ENCODE data around the gene THOP1.
"Not testable (repeated sequence)": the region's sequence is repeated elsewhere in the genome, so short reads cannot be mapped to it uniquely, and the experiment has no call there.

Gene THOP1

DNA sequence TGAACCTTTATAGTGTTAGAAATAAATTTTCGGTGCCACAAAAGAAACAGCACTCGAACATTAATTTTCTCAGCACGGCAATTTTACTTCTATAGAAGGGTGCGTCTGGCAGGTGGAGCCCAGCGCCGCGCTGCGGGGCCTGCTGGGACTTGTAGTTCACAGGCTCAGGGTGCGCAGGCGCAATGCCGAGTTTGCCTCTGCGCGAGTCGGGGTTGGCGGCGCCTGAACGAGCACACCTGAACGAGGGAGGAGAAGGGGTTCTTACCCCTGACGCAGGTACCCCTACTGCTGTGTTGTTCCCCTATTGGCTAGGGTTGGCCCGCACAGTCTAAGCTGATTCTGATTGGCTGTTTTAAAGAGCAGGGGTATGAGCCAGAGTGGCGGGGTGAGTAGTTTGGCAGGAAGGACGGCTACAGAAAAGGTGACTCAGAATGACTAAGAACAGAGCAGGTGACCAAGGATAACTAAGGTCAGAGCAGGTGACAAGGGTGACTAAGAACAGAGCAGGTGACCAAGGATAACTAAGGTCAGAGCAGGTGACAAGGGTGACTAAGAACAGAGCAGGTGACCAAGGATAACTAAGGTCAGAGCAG is 32.0 kb downstream of the THOP1 start:
- not testable (repeated sequence) for DNase-seq (ENCODE audit: low spot score)

DNA sequence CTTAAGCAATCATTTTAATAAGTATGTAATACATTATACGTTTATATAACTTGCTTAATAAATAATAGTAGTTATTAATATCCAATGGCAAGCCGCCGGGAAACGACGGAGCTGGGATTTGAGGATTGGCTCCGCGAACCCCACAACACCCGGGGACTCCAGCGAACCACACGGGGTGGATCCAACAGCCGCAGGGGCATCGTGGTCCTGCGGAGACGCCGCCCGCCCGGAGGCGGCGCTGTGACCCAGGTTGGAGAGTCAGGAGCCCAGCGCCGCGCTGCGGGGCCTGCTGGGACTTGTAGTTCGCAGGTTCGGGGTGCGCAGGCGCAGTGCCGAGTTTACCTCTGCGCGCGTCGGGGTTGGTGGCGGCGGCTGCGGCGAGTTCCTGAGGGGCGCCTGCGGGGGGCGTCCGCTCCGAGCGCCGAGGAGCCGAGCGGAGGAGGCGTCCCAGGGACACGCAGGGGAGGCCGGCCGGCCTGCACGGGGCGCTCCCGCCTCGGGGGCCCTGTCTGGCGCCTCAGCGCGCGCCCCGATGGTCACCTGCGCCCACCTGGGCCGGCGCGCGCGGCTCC is 34.3 kb downstream of the THOP1 start, which contains the start of gene ZNF554:
TSS of gene ZNF554 (plus strand) at position 329 of the 572 bp plus-strand sequence. CDS start at position 533, 204 bp downstream.
- DNase-seq (ENCODE audit: low spot score): peak; percentile 95

DNA sequence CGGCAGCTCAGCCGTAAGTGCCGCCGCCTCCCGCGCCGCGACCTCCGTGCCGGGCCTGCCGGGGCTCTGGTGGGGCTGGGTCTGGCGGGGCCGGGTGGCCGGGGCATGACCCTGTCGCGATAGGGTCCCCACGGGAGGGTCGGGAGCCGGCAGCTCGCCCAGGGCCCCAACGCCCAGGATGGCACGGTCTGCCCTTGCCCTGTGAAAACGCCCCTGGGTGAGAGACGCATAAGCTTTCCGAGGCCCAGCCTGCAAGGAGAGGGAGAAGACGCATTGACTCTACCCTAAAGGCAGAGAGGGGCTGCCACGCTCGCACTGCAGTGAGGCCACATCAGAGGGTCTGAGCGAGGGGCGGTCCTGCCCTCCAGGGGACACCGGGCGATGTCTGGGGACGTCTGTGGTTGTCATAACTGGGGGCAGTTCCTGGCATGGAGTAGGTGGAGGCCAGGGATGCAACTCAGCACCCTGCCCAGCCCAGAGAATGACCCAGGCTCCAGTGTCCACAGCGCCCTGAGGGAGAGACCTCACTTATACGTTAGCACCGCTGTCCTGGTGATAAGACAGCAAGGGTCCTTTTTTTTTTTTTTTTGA is 34.9 kb downstream of the THOP1 start:
- DNase-seq (ENCODE audit: low spot score): no peak

DNA sequence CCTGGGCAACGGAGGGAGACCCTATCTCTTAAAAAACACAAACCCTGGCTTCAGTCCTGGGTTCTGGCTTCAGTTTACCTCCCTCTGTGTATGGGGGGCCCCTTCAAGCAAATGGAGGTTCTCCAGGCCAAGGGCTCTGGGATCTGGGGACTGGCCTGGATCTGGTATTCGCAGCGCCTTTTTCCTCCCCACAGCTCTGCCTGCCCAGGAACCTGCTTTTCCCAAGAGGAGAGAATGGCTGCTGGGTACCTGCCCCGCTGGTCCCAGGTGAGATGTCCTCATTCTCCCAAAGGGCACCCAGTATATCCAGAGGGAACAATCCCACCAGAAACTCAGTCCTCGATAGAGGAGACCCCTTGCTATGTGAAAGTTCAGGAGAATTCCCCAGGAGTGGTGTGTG is 37.5 kb downstream of the THOP1 start:
- DNase-seq (ENCODE audit: low spot score): no peak

DNA sequence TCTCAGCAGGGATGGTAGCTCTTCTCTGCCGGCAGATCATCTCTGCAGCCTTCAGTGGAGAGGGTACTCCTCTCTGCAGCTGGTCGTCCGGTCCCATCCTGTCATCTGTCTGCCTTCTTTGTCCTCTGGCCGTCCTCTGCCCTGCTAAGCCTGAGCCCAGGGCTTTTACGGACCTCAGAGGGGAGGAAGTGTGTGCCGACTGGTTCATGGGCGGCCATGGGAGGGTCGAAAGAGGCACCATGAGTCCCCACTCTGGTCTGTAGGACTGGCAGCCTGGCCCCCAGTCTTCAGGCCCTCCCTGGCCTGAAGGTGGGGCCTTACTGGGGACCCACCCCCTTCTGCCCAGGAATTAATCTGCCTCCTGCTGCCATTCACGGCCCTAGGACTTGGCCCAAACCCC is 38.3 kb downstream of the THOP1 start:
- DNase-seq (ENCODE audit: low spot score): no peak

DNA sequence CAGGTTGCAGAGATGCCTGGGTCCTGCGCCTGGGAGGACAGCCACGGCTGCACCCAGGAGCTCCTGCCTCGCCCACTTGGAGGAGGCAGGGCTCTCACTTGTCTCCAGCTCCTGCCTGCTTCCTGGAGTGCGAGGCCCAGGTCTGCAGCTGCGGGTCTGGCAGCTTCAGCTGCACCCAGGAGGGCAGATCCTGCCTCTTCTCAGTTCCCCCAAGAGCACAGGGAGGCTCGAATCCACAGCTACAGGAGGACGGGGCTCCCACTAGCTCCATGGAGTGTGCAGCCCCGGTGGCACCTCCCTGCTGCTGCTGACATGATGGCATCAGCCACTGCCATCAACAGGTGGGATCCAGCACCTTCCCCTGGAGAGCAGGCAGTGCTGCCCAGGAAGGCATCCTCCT is 38.8 kb downstream of the THOP1 start:
- DNase-seq (ENCODE audit: low spot score): no peak

DNA sequence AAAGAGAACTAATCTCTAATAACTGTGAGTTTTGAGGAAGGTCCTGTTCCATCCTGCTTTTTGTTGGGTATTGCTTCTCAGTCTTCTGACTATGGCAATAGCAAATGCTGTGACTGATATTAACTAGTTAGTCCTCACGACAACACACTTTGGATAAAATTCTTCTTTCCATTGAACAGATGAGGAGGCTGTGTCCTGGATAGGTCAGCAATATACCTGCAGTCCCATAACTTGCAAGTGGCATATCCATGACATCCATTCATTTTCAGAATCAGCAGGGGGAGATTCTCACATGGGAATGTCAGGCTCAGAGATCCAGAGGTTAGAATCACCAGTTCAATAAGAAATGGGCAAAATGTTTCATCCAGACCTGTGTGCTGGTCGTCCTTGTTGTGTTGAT is 41.7 kb downstream of the THOP1 start:
- no peak for DNase-seq (ENCODE audit: low spot score)

DNA sequence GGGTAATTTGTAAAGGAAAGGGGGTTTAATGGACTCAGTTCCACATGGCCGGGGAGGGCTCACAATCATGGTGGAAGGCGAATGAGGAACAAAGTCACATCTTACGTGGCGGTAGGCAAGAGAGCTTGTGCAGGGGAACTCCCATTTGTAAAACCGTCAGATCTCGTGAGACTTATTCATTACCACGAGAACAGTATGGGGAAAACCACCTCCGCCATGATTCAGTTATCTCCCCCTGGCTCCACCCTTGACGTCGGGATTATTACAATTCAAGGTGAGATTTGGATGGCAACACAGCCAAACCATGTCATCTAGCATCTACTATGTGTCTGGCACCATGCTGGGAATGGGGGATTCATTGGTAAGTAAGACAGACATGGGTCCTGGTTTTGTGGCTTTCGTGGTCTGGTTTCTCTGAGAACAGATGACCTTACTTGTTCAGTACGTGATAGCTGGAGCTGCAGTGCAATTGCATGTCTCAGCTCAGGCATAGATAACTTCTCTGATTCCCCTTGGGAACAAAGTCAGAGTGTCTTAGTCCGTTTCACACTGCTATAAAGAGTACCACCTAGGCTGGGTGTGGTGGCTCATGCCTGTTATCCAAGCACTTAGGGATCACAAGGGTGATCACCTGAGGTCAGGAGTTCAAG is 42.7 kb downstream of the THOP1 start:
- DNase-seq (ENCODE audit: low spot score): no peak

DNA sequence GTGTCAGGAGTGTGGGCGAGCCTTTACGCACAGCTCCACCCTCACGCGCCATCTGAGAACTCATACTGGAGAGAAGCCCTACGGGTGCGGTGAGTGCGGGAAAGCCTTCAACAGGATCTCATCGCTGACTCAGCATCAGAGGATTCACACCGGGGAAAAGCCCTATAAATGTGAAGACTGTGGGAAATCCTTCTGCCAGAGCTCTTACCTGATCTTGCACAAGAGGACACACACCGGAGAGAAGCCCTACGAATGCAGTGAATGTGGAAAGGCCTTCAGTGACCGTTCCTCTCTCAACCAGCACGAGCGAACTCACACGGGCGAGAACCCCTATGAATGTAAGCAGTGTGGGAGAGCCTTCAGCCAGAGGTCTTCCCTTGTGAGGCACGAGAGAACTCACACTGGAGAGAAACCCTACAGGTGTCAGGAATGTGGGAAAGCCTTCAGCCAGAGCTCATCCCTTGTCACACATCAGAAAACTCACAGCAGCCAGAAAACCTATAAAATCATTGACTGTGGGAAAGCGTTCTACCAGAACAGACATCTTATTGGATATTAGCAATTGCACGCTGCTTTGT is 49.1 kb downstream of the THOP1 start:
- DNase-seq (ENCODE audit: low spot score): no peak

DNA sequence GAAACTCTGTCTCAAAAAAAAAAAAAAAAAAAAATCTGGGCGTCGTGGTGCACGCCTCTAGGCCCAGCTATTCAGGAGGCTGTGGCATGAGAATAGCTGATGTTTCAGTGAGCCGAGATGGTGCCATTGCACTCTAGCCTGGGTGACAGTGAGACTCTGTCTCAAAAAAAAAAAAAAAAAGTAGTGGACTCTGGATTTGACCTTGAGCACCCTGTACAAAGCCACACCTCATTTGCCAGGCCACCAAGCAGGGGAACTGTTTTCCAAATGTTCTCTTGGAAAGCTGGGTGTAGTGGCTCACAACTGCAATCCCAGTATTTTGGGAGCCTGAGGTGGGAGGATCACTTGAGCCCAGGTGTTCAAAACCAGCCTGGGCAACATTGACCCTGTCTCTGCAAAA is 52.1 kb downstream of the THOP1 start:
- no peak for DNase-seq (ENCODE audit: low spot score)

DNA sequence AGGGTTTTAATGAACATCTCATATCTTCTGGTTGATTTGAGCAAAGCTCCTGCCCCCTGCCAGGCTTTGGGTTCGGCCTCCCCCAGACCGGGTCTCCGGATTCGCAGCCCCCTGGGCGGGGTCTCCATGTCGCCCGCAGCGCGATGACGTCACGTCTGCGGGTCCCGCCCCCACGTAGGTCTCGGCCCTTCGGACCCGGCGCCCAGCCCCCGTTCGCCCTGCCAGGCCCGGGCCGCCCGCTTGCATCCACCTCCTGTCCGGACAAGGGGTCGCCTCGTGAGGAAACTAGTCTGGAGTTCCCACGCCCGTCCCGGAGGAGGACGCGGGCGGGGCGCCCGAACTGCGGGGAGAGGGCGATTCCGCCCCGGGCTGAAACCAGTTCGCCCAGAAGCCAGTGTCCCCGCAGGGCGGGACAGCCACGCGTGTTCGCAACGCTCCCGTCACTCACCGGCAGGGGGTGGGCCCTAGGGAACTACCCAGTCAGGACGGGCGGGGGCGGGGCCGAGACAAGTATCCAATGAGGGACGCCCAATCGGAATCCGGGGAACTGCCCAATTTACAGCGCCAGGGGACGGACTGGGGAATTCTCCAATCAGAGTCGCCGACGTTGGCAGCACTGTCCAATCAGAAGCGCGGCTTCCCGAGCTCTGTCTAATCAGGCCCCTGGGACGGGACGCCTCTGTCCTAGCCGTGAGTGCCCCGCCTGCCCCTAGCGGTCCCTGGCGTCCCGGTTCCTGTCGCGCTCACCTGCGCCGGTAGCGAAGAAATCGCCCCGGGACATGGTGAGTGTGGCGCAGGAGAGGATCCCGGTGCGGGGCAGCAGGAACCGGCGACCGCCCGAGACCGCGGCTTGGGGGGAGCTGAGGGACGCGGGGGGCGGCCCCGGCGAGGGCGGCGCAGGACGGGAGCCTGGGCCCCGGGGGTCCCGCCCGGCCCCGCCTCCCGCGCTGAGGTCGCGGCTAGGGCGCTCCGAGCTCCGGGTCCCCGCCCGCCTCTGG is 55.8 kb downstream of the THOP1 start, which contains the start of gene ZNF555:
TSS of gene ZNF555 (plus strand) at position 682 of the 998 bp plus-strand sequence. CDS start at position 780, 98 bp downstream.
- peak; percentile 97 for DNase-seq (ENCODE audit: low spot score)

DNA sequence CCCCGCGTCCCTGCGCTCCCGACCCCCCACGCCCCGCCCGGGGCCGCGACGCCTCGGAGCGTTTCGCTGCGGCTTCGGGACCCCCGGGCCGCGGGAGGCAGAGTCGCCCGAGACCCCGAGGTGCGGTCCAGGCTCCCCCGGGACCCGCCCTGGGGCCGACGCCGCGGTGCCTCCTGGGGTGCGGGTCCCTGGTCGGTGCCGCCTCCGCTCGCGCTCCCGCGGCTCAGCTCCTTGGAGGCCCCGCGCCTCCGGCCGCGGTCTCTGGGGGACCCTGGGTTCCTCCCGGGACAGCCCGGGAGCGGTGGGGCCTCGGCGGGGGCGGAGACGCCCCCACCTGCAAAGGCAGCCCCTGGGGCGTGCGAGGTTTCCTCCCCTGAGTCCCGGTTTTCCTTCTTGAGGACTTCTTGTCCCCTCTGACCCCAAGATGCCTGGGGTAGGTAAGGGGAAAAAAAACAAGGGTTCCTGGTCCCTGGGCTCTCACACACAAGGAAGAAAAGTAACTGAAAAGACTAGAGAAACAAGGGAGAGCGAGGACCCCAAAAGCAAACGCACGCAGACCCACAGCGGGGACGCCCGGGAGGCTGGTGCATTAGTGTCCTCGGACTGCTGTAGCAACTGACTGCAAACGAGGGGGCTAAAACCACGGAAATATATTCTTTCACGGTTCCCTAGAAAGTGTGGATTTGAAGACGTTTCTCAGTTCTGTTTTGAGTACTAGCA is 56.7 kb downstream of the THOP1 start:
- DNase-seq (ENCODE audit: low spot score): no peak

DNA sequence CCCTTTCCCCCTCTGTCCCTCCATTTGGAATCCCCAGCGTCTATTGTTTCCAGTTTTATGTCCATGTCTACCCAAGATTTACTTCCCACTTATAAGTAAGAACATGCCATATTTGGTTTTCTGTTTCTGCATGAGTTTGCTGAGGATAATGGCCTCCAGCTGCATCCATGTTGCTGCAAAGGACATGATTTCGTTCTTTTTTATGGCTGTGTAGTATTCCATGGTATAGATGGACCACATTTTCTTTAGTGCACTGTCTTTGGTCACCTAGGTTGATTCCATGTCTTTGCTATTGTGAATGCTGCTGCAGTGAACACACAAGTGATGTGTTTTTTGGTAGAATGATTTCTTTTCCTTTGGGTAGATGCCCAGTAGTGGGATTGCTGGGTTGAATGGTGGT is 59.8 kb downstream of the THOP1 start:
- no peak for DNase-seq (ENCODE audit: low spot score)

DNA sequence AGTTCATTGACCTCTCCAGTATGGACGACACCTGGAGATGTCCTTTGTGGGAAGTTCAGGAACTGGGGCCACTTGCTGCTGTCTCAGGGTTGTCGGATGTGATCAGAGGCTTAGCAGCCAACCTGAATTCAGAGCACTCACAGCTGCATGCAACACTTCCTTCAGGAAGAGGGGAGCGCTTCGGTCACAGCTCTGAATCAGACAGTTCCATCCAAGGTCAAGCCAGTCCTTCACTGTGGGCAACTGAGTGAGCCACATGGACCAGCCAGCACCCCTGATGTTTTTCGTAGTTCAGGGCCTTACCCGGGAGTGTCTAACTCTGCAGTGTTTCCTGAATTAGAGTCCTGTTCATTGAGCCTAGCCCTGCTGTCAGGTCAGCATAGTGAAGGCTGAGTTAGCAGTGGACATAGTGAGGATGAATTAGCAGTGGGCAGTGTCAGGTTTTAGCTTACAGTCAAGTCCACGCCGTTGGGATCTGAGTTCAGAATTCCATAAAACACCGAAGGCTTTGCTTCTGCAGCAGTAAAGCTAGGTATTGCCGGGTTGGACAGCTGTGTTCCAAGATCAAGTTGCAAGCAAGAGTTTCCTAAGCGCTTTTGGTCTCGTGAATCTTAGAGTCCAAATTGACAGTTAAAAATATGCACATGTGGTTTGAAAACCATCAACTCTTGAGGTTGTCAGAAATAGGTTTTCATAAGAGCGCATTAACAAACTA is 61.0 kb downstream of the THOP1 start:
- DNase-seq (ENCODE audit: low spot score): no peak

DNA sequence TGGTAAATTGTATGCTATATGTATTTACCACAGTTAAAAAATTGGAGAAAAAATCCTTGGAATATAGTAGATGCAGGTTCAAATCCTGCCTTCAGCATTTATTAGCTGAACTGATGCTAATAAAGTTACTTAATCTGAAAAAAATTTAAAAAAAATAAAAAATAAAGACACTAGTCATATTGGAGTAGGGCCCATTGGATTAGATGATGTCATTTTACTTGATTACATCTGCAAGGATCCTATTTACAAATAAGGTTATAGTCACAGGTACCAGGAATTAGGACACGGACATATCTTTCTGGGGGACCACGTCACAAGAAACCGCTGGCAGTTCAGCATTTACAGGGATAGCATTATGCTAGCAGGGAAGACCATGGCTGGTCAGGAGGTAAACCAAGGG is 62.2 kb downstream of the THOP1 start:
- DNase-seq (ENCODE audit: low spot score): no peak

DNA sequence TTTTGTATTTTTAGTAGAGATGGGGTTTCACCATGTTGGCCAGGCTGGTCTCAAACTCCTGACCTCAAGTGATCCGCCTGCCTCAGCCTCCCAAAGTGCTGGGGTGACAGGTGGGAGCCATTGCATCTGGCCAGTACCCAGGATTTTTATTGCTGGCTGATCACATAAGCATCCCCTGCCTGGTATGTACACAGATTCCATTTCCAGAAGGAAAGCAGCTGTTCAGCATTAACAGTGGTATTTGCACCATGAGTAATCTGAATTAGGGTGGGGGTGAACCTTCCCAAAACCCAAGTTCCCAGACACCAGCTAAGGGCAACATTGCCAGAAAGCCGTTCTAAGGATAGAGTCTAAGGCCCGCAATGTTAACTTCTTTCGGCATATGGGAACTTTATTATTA is 63.3 kb downstream of the THOP1 start:
- DNase-seq (ENCODE audit: low spot score): no peak

DNA sequence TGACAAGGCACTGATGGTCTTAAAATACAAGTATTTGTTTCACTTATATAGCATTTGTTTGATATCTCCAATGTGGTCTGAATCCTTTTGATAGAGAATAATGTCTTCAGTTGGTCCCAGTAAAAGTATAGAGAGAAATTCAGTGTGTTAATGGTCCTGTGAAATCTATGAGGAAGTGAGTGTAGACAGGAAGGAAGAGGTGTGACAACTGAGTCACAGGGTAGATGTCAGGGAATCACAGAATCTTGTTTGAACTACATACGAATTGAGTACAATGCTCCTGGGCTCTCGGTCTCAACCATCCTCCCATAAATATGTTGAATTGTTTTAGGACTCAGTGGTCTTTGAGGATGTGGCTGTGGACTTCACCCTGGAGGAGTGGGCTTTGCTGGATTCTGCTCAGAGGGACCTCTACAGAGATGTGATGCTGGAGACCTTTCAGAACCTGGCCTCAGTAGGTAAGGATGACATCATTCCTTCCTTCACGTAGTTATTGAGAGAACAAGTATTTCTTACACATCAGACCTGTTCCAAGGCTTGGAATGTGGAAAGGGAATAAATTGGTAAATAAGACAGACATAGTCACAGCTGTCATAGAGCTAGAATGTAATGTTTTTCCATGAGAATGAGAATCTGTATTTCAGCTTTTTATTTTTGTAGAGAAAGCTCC is 65.1 kb downstream of the THOP1 start:
- no peak for DNase-seq (ENCODE audit: low spot score)

DNA sequence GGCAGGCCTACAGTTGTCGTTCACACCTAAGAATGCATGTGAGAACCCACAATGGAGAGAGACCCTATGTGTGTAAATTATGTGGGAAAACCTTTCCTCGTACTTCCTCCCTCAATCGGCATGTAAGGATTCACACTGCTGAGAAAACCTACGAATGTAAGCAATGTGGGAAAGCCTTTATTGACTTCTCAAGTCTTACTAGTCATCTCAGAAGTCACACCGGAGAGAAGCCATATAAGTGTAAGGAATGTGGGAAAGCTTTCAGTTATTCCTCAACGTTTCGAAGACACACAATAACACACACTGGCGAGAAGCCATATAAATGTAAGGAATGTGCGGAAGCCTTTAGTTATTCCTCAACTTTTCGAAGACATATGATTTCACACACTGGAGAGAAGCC is 67.3 kb downstream of the THOP1 start:
- DNase-seq (ENCODE audit: low spot score): no peak

DNA sequence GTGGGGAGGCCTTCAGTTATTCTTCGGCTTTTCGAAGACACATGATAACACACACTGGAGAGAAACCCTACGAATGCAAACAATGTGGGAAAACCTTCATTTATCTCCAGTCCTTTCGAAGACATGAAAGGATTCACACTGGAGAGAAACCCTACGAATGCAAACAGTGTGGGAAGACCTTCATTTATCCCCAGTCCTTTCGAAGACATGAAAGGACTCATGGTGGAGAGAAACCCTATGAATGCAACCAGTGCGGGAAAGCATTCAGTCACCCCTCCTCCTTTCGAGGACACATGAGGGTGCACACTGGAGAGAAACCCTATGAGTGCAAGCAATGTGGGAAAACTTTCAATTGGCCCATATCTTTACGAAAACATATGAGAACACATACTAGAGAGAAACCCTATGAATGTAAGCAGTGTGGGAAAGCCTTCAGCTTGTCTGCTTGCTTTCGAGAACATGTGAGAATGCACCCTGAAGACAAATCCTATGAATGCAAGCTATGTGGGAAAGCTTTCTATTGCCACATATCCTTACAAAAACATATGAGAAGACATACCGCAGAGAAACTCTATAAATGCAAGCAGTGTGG is 67.8 kb downstream of the THOP1 start:
- no peak for DNase-seq (ENCODE audit: low spot score)

Measured in kidney capillary endothelial cell (primary cell).